WTC11 (cell line): Measurements from ENCODE around the gene SKAP2. TPM values are rescaled to one million over a fixed set of nuclear protein-coding genes. Genes with fewer than 3 reads are reported as not detected.

Source experiments
- ATAC-seq: fragments of 200-7000 bp; cut with Tn5 transposase; 2 replicates; pipeline ENCODE4 v1.10.0; 2021; ENCODE audit warnings: mild to moderate bottlenecking, moderate library complexity
- CTCF ChIA-PET: fragments of 300-600 bp; sonication (Branson Sonifier 250); formaldehyde crosslinking; loops from one replicate; lab custom pipeline; 2021; ENCODE audit warnings: antibody characterized with exemption; lab: Charles Lee
- POLR2A ChIA-PET: fragments of 350-600 bp; sonication (Branson Sonifier 250); formaldehyde crosslinking; loops from one replicate; lab custom pipeline; 2021; ENCODE audit warnings: antibody characterized with exemption; lab: Charles Lee
- DNase-seq: peaks from one replicate; pipeline ENCODE4 v3.0.0; 2021; ENCODE audit warnings: low spot score
- H3K27ac Mint-ChIP-seq: 2 replicates; pipeline ENCODE4 v1.8.0; 2021; ENCODE audit warnings: mixed read lengths
- H3K27me3 Mint-ChIP-seq: 2 replicates; pipeline ENCODE4 v1.8.0; 2021; ENCODE audit warnings: low read depth, mild to moderate bottlenecking, moderate library complexity, mixed read lengths
- H3K36me3 Mint-ChIP-seq: 2 replicates; pipeline ENCODE4 v1.8.0; 2021; ENCODE audit warnings: mixed read lengths
- H3K4me1 Mint-ChIP-seq: 2 replicates; pipeline ENCODE4 v1.8.0; 2022; ENCODE audit warnings: mixed read lengths
- H3K4me3 Mint-ChIP-seq: 2 replicates; pipeline ENCODE4 v1.8.0; 2021; ENCODE audit warnings: mild to moderate bottlenecking, moderate library complexity, mixed read lengths
- H3K9me3 Mint-ChIP-seq: 2 replicates; pipeline ENCODE4 v1.8.0; 2021; ENCODE audit warnings: mixed read lengths
- AR ChIP-seq: fragments of 250-450 bp; sonication (Bioruptor Pico); IDR thresholded peaks from 2 replicates; pipeline ENCODE4 v1.9.0; 2021; ENCODE audit warnings: mild to moderate bottlenecking
- CREM ChIP-seq: sonication (generic); formaldehyde crosslinking; IDR thresholded peaks from 2 replicates; pipeline ENCODE4 v1.8.1; 2022; ENCODE audit warnings: mild to moderate bottlenecking, missing genetic modification reagents, moderate library complexity
- ESRRA ChIP-seq: sonication (generic); formaldehyde crosslinking; IDR thresholded peaks from 2 replicates; pipeline ENCODE4 v1.8.1; 2022; ENCODE audit warnings: mild to moderate bottlenecking, missing genetic modification reagents, borderline replicate concordance
- GRHL2 ChIP-seq: fragments of 250-450 bp; sonication (Bioruptor Pico); IDR thresholded peaks from 2 replicates; pipeline ENCODE4 v1.8.0; 2022; ENCODE audit warnings: mild to moderate bottlenecking, moderate library complexity; ENCODE audit not compliant: insufficient replicate concordance, severe bottlenecking
- NFATC4 ChIP-seq: fragments of 250-450 bp; sonication (Bioruptor Pico); IDR thresholded peaks from 2 replicates; pipeline ENCODE4 v1.9.0; 2021; ENCODE audit warnings: mild to moderate bottlenecking
- NFE2L1 ChIP-seq: sonication (generic); formaldehyde crosslinking; IDR thresholded peaks from 2 replicates; pipeline ENCODE4 v1.8.1; 2023; ENCODE audit warnings: missing genetic modification reagents
- SOX15 ChIP-seq: fragments of 250-450 bp; sonication (Bioruptor Pico); IDR thresholded peaks from 2 replicates; pipeline ENCODE4 v1.9.0; 2021; ENCODE audit warnings: mild to moderate bottlenecking
- ZMAT4 ChIP-seq: fragments of 250-450 bp; sonication (Bioruptor Pico); IDR thresholded peaks from 2 replicates; pipeline ENCODE4 v1.9.0; 2021; ENCODE audit warnings: mild to moderate bottlenecking
- ZNF219 ChIP-seq: sonication (generic); formaldehyde crosslinking; IDR thresholded peaks from 2 replicates; pipeline ENCODE4 v1.8.0; 2023; ENCODE audit warnings: missing genetic modification reagents, mild to moderate bottlenecking, borderline replicate concordance
- ZNF396 ChIP-seq: fragments of 250-450 bp; sonication (Bioruptor Pico); IDR thresholded peaks from 2 replicates; pipeline ENCODE4 v1.8.0; 2021; ENCODE audit warnings: mild to moderate bottlenecking, moderate library complexity, borderline replicate concordance
- ZNF532 ChIP-seq: fragments of 250-450 bp; sonication (Bioruptor Pico); IDR thresholded peaks from 2 replicates; pipeline ENCODE4 v1.9.0; 2021; ENCODE audit warnings: mild to moderate bottlenecking, borderline replicate concordance
- total RNA-seq: library from RNA; stranded (reverse); gene quantifications from 3 replicates; pipeline ENCODE4 v1.2.3, GENCODE V29; 2021
- TF ChIP-seq, protein P1 (sequence below): fragments of 200-600 bp; IDR thresholded peaks from 2 replicates; pipeline ENCODE4 v1.8.0; 2022; ENCODE audit warnings: antibody characterized with exemption
- TF ChIP-seq, protein P2 (sequence below): sonication (generic); formaldehyde crosslinking; IDR thresholded peaks from 2 replicates; pipeline ENCODE4 v1.8.0; 2023; ENCODE audit warnings: missing genetic modification reagents
- TF ChIP-seq, protein P3 (sequence below): sonication (generic); formaldehyde crosslinking; IDR thresholded peaks from 2 replicates; pipeline ENCODE4 v1.8.1; 2022; ENCODE audit warnings: low read depth, missing genetic modification reagents, borderline replicate concordance
- TF ChIP-seq, protein P4 (sequence below): fragments of 250-450 bp; sonication (Bioruptor Pico); IDR thresholded peaks from 2 replicates; pipeline ENCODE4 v1.9.0; 2021; ENCODE audit warnings: moderate library complexity, mild to moderate bottlenecking, inconsistent platforms, borderline replicate concordance
- TF ChIP-seq, protein P5 (sequence below): sonication (generic); formaldehyde crosslinking; IDR thresholded peaks from 2 replicates; pipeline ENCODE4 v1.8.1; 2022; ENCODE audit warnings: missing genetic modification reagents, borderline replicate concordance

Gene SKAP2
- total RNA-seq, 1 experiment from 2014 or later: 2.5 TPM

DNA sequence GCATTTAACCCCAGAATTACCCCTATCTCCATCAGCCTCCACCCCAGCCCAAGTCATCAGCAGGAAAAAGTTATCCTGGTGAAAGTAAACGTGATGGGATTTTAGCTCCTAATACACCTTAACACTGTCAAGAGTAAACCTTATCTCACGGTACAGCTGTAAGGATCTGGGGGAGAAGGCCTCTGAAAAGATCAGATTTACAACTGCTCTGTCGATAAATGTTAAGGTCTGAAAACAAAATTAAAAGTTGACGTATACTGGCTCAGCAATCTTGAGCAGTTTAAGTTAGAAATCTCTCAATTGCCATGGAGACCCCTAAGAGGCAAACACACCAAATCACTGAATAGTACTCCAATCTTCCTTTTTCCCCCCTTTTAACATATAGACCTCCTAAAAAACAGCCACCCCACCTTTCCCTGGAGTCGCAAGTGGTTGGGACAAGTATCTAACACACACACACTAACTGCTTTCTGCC lies 6.1 kb downstream of the SKAP2 start:
- TF ChIP-seq ZNF532 (CRISPR knock-in tag) (no peak), ESRRA (no peak), ZNF396 (CRISPR knock-in tag) (no peak)
- TF ChIP-seq, protein P1, sequence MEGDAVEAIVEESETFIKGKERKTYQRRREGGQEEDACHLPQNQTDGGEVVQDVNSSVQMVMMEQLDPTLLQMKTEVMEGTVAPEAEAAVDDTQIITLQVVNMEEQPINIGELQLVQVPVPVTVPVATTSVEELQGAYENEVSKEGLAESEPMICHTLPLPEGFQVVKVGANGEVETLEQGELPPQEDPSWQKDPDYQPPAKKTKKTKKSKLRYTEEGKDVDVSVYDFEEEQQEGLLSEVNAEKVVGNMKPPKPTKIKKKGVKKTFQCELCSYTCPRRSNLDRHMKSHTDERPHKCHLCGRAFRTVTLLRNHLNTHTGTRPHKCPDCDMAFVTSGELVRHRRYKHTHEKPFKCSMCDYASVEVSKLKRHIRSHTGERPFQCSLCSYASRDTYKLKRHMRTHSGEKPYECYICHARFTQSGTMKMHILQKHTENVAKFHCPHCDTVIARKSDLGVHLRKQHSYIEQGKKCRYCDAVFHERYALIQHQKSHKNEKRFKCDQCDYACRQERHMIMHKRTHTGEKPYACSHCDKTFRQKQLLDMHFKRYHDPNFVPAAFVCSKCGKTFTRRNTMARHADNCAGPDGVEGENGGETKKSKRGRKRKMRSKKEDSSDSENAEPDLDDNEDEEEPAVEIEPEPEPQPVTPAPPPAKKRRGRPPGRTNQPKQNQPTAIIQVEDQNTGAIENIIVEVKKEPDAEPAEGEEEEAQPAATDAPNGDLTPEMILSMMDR: no peak
- TF ChIP-seq, protein P2, sequence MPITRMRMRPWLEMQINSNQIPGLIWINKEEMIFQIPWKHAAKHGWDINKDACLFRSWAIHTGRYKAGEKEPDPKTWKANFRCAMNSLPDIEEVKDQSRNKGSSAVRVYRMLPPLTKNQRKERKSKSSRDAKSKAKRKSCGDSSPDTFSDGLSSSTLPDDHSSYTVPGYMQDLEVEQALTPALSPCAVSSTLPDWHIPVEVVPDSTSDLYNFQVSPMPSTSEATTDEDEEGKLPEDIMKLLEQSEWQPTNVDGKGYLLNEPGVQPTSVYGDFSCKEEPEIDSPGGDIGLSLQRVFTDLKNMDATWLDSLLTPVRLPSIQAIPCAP (CRISPR knock-in tag): no peak
- TF ChIP-seq, all 79 proteins: peak for 0
- ChIA-PET POLR2A (no interaction called here), CTCF (interaction anchor here (0.6 to 2.4 kb wide), 6 partner anchors 176 to 308 kb away, joined by 3 to 11 read pairs (median 8); partner anchors contain the start of genes HOXA1 and HOXA5)
- Mint-ChIP-seq H3K4me3 (peak overlapping the region; percentile 62), H3K27ac (no peak overlapping the region), H3K9me3 (no peaks in the 10 kb centered on the region), H3K27me3 (peaks cover 88% of the 10 kb centered on the region), H3K4me1 (peaks cover 33% of the 10 kb centered on the region), H3K36me3 (no peaks in the 10 kb centered on the region)
- no peak for DNase-seq
- no peak; the same call in none of the 2 replicates for ATAC-seq

GRCh38 chr7:26857506-26858240 lies 6.7 kb downstream of the SKAP2 start:
- no peaks in the 10 kb centered on the region for H3K36me3 Mint-ChIP-seq
- peaks cover 86% of the 10 kb centered on the region for H3K27me3 Mint-ChIP-seq
- peak overlapping the region; percentile 62 for H3K4me3 Mint-ChIP-seq
- H3K4me1 Mint-ChIP-seq: peaks cover 32% of the 10 kb centered on the region
- no peaks in the 10 kb centered on the region for H3K9me3 Mint-ChIP-seq
- DNase-seq: peak; percentile 61
- ChIA-PET POLR2A (no interaction called here), CTCF (interaction anchor here (0.6 to 2.4 kb wide), 7 partner anchors 176 to 488 kb away, joined by 3 to 11 read pairs (median 7); partner anchors contain the start of genes HOXA1 and HOXA5)
- no peak overlapping the region for H3K27ac Mint-ChIP-seq
- peak; percentile 75 for ATAC-seq
- TF ChIP-seq, protein P3, sequence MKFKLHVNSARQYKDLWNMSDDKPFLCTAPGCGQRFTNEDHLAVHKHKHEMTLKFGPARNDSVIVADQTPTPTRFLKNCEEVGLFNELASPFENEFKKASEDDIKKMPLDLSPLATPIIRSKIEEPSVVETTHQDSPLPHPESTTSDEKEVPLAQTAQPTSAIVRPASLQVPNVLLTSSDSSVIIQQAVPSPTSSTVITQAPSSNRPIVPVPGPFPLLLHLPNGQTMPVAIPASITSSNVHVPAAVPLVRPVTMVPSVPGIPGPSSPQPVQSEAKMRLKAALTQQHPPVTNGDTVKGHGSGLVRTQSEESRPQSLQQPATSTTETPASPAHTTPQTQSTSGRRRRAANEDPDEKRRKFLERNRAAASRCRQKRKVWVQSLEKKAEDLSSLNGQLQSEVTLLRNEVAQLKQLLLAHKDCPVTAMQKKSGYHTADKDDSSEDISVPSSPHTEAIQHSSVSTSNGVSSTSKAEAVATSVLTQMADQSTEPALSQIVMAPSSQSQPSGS: no peak
- no peak for TF ChIP-seq GRHL2 (CRISPR knock-in tag)
- no peak for TF ChIP-seq NFE2L1 (CRISPR knock-in tag)
- TF ChIP-seq ZNF219 (CRISPR knock-in tag): no peak
- no peak for TF ChIP-seq AR (CRISPR knock-in tag)
- no peak for TF ChIP-seq ZMAT4 (CRISPR knock-in tag)
- TF ChIP-seq SOX15 (CRISPR knock-in tag): no peak
- no peak for TF ChIP-seq NFATC4
- TF ChIP-seq, protein P4, sequence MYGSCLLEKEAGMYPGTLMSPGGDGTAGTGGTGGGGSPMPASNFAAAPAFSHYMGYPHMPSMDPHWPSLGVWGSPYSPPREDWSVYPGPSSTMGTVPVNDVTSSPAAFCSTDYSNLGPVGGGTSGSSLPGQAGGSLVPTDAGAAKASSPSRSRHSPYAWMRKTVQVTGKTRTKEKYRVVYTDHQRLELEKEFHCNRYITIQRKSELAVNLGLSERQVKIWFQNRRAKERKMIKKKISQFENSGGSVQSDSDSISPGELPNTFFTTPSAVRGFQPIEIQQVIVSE (CRISPR knock-in tag): no peak
- TF ChIP-seq CREM (CRISPR knock-in tag): no peak
- TF ChIP-seq, protein P5, sequence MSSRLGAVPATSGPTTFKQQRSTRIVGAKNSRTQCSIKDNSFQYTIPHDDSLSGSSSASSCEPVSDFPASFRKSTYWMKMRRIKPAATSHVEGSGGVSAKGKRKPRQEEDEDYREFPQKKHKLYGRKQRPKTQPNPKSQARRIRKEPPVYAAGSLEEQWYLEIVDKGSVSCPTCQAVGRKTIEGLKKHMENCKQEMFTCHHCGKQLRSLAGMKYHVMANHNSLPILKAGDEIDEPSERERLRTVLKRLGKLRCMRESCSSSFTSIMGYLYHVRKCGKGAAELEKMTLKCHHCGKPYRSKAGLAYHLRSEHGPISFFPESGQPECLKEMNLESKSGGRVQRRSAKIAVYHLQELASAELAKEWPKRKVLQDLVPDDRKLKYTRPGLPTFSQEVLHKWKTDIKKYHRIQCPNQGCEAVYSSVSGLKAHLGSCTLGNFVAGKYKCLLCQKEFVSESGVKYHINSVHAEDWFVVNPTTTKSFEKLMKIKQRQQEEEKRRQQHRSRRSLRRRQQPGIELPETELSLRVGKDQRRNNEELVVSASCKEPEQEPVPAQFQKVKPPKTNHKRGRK (CRISPR knock-in tag): no peak
